Muscle layer of colon (tissue), 2 donors: Measurements from ENCODE around the gene SGO1.

ENCODE experiments used
- H3K27ac ChIP-seq: one replicate; pipeline ENCODE4 v1.7.0; 2013; ENCODE audit warnings: low read depth, mild to moderate bottlenecking, low read length, moderate library complexity
- H3K27me3 ChIP-seq, 2 donors: one replicate each; pipeline ENCODE4 v1.7.0; 2013; ENCODE audit warnings: low read length in 2 of 2, mild to moderate bottlenecking in 2 of 2; ENCODE audit not compliant: insufficient read depth in 2 of 2, control insufficient read depth in 1 of 2
- H3K36me3 ChIP-seq: one replicate; pipeline ENCODE4 v1.7.0; 2013; ENCODE audit warnings: mild to moderate bottlenecking, low read length; ENCODE audit not compliant: insufficient read depth
- H3K4me1 ChIP-seq: one replicate; pipeline ENCODE4 v1.7.0; 2013; ENCODE audit warnings: mild to moderate bottlenecking, low read length; ENCODE audit not compliant: insufficient read depth
- H3K4me3 ChIP-seq, 2 donors: one replicate each; pipeline ENCODE4 v1.7.0; 2013; ENCODE audit warnings: low read length in 2 of 2, low read depth in 1 of 2, mild to moderate bottlenecking in 1 of 2, moderate library complexity in 1 of 2
- H3K9ac ChIP-seq: one replicate; pipeline ENCODE4 v1.7.0; 2013; ENCODE audit warnings: low read length
- H3K9me3 ChIP-seq: one replicate; pipeline ENCODE4 v1.7.0; 2013; ENCODE audit warnings: mild to moderate bottlenecking, low read length
- donor health status: abdominal sarcoma.
- donor health status: Adenocarcinoma of cecum.

Gene SGO1

DNA sequence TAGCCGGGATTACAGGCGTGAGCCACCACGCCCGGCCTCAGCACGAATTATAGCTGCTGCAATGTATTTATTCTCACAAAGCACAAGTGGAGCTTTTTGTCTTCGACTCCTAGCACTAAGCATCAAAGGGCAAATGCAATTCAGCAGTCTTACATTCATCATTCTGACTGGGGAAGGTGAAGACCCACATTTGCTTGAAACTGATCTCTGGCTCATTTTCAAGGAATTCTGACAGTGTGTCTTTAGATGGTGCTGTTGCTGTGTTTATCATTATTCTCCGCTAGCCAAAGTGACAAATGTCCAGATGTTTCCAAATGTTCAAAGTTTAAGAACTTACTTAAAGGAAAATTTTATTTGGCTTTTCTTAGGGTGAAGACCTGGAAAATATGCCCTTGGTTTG is 55.9 kb downstream of the SGO1 start:
- H3K9ac ChIP-seq, result no peak overlapping the region
- H3K9me3 ChIP-seq, result no peaks in the 10 kb centered on the region
- no peak overlapping the region for H3K4me3 ChIP-seq
- peaks cover 26% of the 10 kb centered on the region for H3K36me3 ChIP-seq
- H3K27me3 ChIP-seq, result no peaks in the 10 kb centered on the region
- no peaks in the 10 kb centered on the region for H3K4me1 ChIP-seq
- no peak overlapping the region for H3K27ac ChIP-seq

DNA sequence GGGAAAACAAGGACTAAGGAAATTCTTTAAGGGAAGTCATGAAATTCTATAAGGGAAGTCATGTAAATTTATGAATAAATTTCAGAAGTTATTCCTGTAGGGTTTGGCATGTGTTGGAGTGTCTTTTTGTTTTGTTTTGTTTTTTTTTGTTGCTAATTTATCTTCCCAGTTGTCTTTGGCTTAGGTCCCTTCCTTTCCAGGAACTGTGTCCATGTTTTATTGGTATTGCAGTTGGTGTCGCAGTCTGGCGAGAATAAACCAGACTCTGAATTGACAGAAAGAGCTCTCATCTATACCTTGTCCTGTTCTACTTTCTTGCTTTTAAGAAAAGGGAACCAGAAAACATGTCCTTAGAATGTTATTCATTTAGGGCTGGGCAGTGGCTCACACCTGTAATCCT is 57.6 kb downstream of the SGO1 start:
- Histone ChIP-seq H3K9me3 (no peaks in the 10 kb centered on the region), H3K4me1 (no peaks in the 10 kb centered on the region), H3K9ac (no peak overlapping the region), H3K4me3 (no peak overlapping the region), H3K27ac (no peak overlapping the region), H3K27me3 (no peaks in the 10 kb centered on the region), H3K36me3 (peaks cover 36% of the 10 kb centered on the region)

- H3K4me3 ChIP-seq, result no peak overlapping the region
- no peaks in the 10 kb centered on the region for H3K9me3 ChIP-seq
- H3K9ac ChIP-seq, result no peak overlapping the region
- H3K36me3 ChIP-seq, result peaks cover 48% of the 10 kb centered on the region
- no peaks in the 10 kb centered on the region for H3K4me1 ChIP-seq
- H3K27me3 ChIP-seq, result no peaks in the 10 kb centered on the region
- no peak overlapping the region for H3K27ac ChIP-seq
Observed at GRCh38 chr3:20125897-20126296, 60.1 kb downstream of the SGO1 start.

DNA sequence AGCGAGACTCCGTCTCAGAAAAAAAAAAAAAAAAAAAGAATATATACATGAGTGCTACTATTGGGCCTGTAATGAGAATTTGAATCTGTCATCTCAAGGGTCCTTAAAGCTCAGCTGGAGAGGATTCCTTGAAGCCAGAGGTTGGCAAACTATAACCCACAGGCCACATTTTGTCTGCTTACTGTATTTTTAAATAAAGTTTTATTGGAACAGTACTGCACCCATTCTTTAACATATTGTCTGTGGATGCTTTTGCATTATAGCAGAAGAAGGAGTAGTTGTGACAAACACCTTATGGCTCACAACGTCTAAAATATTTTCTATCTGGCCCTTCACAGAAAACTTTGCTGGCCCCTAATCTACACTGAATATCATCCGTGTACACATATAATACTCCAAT is 60.7 kb downstream of the SGO1 start:
- no peak overlapping the region for H3K9ac ChIP-seq
- H3K4me1 ChIP-seq, result no peaks in the 10 kb centered on the region
- H3K27ac ChIP-seq, result no peak overlapping the region
- peaks cover 52% of the 10 kb centered on the region for H3K36me3 ChIP-seq
- no peaks in the 10 kb centered on the region for H3K27me3 ChIP-seq
- H3K4me3 ChIP-seq, result no peak overlapping the region
- no peaks in the 10 kb centered on the region for H3K9me3 ChIP-seq

DNA sequence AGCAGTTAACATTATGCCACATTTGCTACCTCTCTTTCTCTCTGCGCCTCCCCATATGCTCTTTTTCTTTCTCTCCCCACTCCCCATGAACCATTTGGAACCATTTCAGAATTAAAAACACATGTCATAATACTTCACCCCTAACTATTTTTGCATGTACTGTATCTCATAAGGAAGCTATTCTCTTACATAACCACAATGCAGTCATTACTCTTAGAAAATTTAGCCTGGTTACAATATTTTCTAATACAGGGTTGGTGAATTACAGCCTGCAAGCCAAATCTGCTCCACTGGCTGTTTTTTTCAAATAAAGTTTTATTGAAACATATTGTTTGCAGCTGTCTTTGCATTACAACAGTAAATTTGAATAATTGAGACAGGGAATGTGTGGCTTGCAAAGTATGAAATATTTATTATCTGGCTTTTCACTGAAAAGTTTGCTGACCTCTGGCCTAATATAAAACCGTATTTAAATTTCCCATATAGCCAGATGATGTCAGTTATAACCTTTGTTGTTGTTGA is 62.8 kb downstream of the SGO1 start:
- Histone ChIP-seq H3K27me3 (no peaks in the 10 kb centered on the region), H3K4me3 (no peak overlapping the region), H3K36me3 (peaks cover 62% of the 10 kb centered on the region), H3K27ac (no peak overlapping the region), H3K9me3 (no peaks in the 10 kb centered on the region), H3K4me1 (no peaks in the 10 kb centered on the region), H3K9ac (no peak overlapping the region)

DNA sequence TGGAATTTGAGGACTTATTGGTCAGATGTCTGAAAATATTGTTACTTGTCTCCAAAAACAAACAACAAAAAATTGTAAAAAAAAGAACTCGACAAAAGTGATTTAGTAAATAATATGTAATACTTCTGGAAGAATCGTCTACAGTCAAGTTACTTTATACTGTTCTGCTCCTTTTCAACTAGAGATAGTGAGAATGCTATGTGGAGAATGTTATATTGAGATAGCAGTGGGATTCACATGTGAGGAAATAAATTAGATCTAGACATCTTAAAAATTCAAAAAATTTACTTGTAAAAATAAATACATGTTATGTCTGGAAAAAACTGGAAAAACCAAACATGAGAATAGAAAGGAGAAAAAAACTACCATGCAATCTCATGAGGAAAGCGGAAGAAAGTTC is 64.9 kb downstream of the SGO1 start:
- no peaks in the 10 kb centered on the region for H3K4me1 ChIP-seq
- H3K27me3 ChIP-seq, result no peaks in the 10 kb centered on the region
- no peak overlapping the region for H3K4me3 ChIP-seq
- H3K9ac ChIP-seq, result no peak overlapping the region
- H3K27ac ChIP-seq, result no peak overlapping the region
- H3K9me3 ChIP-seq, result no peaks in the 10 kb centered on the region
- peaks cover 49% of the 10 kb centered on the region for H3K36me3 ChIP-seq
